ENCODE results near the gene VPS13D.

Gene VPS13D

DNA sequence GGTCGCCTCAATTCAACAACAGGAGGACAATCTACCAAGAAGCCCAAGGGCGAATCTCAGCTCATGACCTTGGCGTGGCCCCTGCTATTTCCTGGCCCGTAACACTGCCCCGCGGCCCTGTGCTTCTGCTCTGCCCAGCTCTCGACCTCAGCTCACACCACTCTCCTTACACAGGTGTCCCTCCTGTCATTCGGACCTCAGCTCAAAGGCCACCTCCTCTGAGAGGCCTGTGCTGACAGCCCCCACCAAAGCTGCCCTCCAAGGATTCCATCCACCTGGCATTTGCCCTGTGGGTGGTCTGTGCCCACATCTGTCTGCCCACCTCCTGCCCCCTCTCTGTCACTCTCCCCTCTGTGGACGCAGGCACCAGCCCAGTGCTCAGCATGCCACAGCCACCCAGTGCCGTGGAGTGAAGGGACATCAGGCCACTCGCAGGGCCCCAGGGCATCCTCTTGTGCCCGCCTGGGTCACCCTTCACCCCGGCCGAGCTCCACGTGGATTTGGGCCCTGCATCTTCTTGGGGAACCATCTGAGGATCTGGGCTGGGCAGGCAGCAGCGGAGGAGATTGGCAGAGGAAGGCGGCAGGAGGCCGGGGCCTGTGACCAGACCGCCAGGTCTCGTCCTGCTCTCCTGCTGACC is 317.9 kb downstream of the VPS13D start:
- no peak for DNase-seq (ENCODE audit: low read depth in 1 of 2, low spot score in 1 of 2)

GRCh38 chr1:12548279-12548972 is 318.6 kb downstream of the VPS13D start:
- no peak for DNase-seq (ENCODE audit: low read depth in 1 of 2, low spot score in 1 of 2)

GRCh38 chr1:12548973-12549459 is 319.2 kb downstream of the VPS13D start:
- no peak for DNase-seq (ENCODE audit: low read depth in 1 of 2, low spot score in 1 of 2)

DNA sequence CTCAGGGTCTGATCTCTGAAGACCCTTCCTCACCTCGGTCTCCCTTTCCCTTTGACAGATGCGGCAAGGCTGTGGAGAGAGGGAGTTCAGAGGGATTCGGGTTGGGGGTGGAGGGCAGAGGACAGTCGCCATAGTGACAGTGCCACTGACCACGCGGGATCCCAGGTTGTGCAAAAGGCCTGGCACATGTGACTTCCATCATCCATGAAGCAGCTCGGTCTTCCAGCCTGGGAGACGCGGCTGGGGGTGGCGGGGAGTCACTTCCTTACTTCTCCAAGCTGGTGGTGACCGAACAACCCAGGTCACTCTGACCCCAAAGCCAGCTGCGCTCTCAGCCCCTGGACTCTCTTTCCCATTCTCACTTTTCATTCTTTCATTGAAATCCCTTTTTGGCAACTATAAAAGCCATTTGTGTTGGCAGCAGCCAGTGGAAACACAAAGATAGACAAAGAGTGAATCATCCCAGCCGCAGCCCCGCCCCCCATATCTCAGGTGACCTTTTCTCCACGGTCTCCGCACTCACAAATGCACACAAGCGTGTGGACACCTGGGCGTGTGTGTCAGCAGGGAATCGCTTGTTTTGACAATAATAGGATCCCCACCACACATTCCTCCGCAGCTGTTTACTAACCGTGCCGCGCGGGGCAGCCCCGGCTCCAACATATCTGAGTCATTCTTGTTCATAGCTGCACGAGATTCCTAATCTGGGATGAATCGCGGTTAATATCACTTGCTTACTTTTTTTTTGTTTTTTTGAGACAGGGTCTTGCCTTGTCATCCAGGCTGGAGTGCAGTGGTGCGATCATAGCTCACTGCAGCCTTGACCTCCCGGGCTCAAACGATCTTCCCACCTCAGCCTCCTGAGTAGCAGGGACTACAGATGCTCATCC is 319.9 kb downstream of the VPS13D start:
- no peak for DNase-seq (ENCODE audit: low read depth in 1 of 2, low spot score in 1 of 2)

DNA sequence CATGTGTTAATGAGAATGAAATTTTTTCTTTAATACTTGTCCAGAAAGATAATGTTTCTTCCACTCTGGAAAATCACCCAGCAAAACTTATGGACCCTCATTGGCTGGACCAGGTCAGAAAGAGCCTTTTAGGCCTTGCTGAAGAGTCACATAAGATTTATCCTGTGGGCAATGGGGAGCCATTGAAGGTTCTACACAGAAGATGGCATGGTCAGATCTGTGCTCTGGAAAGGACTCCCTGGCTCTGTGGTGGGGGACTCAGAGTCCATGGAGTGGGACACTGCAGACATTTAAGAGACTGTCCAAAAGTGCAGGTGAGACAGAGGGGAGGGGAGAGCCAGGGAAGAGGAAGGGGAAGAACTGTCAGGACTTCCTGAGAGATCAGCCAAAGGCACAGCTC is 321.8 kb downstream of the VPS13D start:
- no peak for DNase-seq (ENCODE audit: low read depth in 1 of 2, low spot score in 1 of 2)

- DNase-seq (ENCODE audit: low read depth in 1 of 2, low spot score in 1 of 2): no peak
These were observed 322.5 kb downstream of the VPS13D start for GRCh38 chr1:12552111-12552888.

- no peak for DNase-seq (ENCODE audit: low read depth in 1 of 2, low spot score in 1 of 2)
These were observed 323.4 kb downstream of the VPS13D start for GRCh38 chr1:12552951-12553921.

DNA sequence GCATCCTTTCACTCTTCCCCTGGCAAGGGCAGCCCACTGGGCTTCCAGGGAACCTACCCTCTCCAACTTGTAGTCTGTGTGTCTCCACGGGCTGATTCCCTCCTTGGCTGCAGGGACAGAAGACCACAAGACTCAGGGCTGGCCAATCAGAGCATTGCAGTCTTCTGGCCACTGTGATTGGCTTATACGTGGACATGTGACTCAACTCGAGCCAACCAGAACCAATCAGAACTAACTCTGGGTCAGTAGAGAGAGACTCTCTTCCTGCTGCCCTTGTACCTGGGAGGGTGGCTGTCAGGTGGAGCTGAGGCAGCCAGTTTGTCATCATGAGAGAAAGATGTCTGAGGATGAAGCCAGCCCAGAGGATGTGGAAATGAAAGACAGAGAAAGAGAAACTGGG is 324.1 kb downstream of the VPS13D start:
- DNase-seq (ENCODE audit: low read depth in 1 of 2, low spot score in 1 of 2): no peak

GRCh38 chr1:12554521-12555305 is 324.9 kb downstream of the VPS13D start:
- no peak for DNase-seq (ENCODE audit: low read depth in 1 of 2, low spot score in 1 of 2)

- no peak for DNase-seq (ENCODE audit: low read depth in 1 of 2, low spot score in 1 of 2)
These were observed 325.9 kb downstream of the VPS13D start for GRCh38 chr1:12555411-12556367.

- no peak for DNase-seq (ENCODE audit: low read depth in 1 of 2, low spot score in 1 of 2)
These were observed 326.6 kb downstream of the VPS13D start for GRCh38 chr1:12556368-12556930.

DNA sequence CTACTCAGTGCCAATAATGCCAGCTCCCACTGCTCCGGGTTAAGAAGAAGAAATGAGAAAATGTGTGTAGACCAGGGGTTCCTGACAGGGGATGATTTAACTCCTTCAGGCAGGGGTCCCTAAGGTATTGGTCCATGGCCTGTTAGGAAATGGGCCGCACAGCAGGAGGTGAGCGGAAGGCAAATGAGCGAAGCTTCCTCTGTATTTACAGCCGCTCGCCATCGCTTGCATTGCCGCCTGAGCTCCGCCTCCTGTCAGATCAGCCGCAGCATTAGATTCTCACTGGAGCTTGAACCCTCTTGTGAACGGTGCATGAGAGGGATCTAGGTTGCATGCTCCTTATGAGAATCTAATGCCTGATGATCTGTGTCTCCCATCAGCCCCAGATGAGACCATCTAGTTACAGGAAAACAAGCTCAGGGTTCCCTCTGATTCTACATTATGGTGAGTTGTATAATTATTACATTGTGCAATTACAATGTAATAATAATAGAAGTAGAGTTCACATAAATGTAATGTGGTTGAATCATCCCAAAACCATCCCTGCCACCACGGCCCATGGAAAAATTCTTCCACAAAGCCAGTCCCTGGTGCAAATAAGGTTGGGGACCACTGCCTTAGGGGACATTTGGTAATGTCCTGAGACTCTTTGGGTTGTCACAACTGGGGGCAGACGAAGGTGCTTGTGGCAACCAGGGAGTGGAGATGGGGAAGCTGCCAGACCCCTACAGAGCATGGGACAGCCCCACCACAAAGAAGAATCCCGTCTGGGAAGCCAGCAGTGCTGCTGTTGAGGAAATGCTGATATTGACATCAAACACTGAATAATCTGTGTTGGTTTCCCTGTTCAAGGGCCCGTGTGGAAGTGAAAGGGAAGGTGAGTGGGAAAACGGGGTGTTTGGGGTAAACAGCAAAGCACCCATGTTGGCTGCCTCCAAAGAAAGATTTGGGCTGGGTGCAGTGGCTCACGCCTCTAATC is 327.4 kb downstream of the VPS13D start:
- DNase-seq (ENCODE audit: low read depth in 1 of 2, low spot score in 1 of 2): no peak

- no peak for DNase-seq (ENCODE audit: low read depth in 1 of 2, low spot score in 1 of 2)
These were observed 331.3 kb downstream of the VPS13D start for GRCh38 chr1:12561121-12561520.
